ENCODE results near the gene FOXK1.

DNA sequence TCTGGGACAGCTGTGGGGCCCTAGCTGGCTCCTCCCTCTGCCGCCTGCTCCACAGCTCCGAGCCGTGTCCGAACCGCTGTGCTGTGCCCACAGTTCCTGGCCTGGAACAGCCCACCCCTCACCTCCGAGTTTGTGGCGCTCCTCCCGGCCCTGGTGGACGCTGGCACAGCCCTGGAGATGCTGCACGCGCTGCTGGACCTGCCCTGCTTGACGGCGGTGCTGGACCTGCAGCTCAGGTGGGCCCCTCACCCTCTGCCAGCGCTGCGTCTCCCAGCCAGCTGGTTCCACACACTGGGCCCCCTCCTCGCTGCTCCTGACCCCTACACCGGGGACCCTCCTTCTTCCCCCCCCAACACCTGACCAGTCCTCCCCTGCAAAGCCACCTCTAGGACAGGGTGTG is 105.4 kb downstream of the FOXK1 start:
- TF ChIP-seq EZH2phosphoT487 (IDR thresholded peaks at IDR 0.05; ENCODE audit: low read depth): no peak
- TF ChIP-seq, protein P1, sequence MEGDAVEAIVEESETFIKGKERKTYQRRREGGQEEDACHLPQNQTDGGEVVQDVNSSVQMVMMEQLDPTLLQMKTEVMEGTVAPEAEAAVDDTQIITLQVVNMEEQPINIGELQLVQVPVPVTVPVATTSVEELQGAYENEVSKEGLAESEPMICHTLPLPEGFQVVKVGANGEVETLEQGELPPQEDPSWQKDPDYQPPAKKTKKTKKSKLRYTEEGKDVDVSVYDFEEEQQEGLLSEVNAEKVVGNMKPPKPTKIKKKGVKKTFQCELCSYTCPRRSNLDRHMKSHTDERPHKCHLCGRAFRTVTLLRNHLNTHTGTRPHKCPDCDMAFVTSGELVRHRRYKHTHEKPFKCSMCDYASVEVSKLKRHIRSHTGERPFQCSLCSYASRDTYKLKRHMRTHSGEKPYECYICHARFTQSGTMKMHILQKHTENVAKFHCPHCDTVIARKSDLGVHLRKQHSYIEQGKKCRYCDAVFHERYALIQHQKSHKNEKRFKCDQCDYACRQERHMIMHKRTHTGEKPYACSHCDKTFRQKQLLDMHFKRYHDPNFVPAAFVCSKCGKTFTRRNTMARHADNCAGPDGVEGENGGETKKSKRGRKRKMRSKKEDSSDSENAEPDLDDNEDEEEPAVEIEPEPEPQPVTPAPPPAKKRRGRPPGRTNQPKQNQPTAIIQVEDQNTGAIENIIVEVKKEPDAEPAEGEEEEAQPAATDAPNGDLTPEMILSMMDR (IDR thresholded peaks at IDR 0.05; ENCODE audit: low read depth, low read length): no peak
